ENCODE results near the gene MAP2K6.

The MAP2K6 gene

DNA sequence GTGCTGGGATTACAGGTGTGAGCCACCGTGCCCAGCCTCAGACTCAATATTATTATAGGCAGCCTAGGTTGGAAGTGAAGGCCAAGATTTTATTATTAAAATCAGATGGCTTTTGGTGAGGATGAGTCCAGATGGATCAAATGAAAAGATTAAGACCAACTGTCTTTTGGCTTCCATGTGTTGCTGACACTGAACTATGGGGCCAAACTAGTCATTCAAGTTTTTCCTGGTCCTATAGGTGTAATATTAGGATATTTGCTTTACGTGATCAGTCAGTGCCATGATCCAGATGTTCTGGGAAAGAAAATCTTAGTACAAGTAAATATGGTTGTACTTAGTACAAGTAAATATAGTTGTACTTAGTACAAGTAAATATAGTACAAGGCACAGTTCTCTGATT lies 140.6 kb downstream of the MAP2K6 start:
- no peak overlapping the region for H3K27ac ChIP-seq (ENCODE audit: low read depth, low read length, severe bottlenecking)
- WGBS, 2 experiments (ENCODE audit: insufficient coverage in 2 of 2): no CpG with 5 or more reads among the region's 2 CpGs
- no peak overlapping the region for H3K4me3 ChIP-seq (ENCODE audit: extremely low read depth, insufficient read depth, low read length, poor library complexity, severe bottlenecking)
- no peaks in the 10 kb centered on the region for H3K4me1 ChIP-seq (ENCODE audit: control insufficient read depth, insufficient read depth, low read length, poor library complexity, severe bottlenecking)
- no peaks in the 10 kb centered on the region for H3K36me3 ChIP-seq (ENCODE audit: control insufficient read depth, insufficient read depth, low read length)
- peaks cover 7% of the 10 kb centered on the region for H3K9me3 ChIP-seq (ENCODE audit: control insufficient read depth, low read length)

DNA sequence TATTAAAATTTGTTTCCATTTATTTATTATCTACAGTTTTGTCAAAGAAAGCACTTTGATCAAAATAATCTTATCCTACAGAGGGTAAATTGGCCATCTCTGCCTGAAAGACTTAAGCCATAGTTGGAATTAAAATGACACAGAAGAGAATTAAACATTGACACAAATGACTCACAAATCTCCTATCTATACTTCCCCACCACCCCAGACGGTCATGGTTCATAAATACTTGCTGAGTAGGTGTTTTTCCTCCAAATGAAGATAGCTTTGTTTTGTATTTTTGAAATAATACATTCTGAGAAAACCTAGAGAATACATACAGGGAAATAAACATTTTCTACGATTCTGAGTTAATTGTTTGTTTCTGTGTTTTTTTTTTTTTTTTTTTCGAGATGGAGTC lies 142.8 kb downstream of the MAP2K6 start:
- peaks cover 7% of the 10 kb centered on the region for H3K9me3 ChIP-seq (ENCODE audit: control insufficient read depth, low read length)
- no peaks in the 10 kb centered on the region for H3K36me3 ChIP-seq (ENCODE audit: control insufficient read depth, insufficient read depth, low read length)
- no peaks in the 10 kb centered on the region for H3K4me1 ChIP-seq (ENCODE audit: control insufficient read depth, insufficient read depth, low read length, poor library complexity, severe bottlenecking)
- no CpG with 5 or more reads among the region's 3 CpGs for WGBS, 2 experiments (ENCODE audit: insufficient coverage in 2 of 2)
- no peak overlapping the region for H3K27ac ChIP-seq (ENCODE audit: low read depth, low read length, severe bottlenecking)
- no peak overlapping the region for H3K4me3 ChIP-seq (ENCODE audit: extremely low read depth, insufficient read depth, low read length, poor library complexity, severe bottlenecking)

DNA sequence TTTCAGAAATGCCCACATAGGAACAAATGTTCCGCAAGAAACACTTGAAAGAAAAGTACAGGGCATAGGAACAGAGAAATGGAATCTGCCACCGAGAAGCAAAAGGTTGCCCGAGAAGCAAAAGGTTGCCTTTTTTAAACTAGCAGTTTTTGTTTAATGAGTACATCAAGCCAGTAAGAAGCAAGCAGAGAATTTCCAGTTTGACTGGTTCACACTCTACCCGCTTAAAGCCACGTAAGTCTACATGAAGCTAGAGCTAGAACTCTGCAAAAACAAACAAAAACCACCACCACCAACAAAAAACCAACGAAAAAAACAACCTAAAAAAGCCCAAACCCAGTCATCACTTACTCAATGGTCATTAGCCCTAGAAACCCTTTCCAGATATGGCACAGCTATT lies 144.3 kb downstream of the MAP2K6 start:
- Histone ChIP-seq H3K4me1 (ENCODE audit: control insufficient read depth, insufficient read depth, low read length, poor library complexity, severe bottlenecking) (no peaks in the 10 kb centered on the region), H3K9me3 (ENCODE audit: control insufficient read depth, low read length) (peaks cover 1% of the 10 kb centered on the region), H3K36me3 (ENCODE audit: control insufficient read depth, insufficient read depth, low read length) (no peaks in the 10 kb centered on the region), H3K4me3 (ENCODE audit: extremely low read depth, insufficient read depth, low read length, poor library complexity, severe bottlenecking) (no peak overlapping the region), H3K27ac (ENCODE audit: low read depth, low read length, severe bottlenecking) (no peak overlapping the region)
- WGBS, 2 experiments (ENCODE audit: insufficient coverage in 2 of 2): 96 to 97% methylated on average over 3 to 6 of the region's 6 CpGs

DNA sequence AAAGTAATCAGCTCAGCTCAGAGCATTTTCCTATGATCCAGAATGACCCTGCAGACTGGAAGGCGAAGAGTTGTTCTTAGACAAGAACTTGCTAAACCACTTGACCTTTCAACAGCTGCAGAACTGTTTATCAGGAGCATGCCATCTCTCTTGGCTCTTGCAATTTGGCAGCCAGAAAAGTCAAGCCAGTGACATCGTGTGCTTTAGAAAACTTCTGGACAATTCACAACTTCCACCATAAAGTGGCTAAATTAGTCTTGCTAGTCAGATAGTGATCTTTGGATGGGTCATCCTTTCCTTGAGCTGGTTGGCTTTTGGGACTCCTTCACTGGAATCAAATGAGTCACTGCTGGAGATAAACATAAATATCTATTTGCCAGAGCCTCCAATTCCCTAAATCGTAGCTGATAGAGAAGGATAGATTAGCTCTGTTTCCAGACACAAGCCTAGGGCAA lies 146.5 kb downstream of the MAP2K6 start:
- H3K27ac ChIP-seq (ENCODE audit: low read depth, low read length, severe bottlenecking): peak overlapping the region; percentile 53
- H3K36me3 ChIP-seq (ENCODE audit: control insufficient read depth, insufficient read depth, low read length): no peaks in the 10 kb centered on the region
- H3K4me1 ChIP-seq (ENCODE audit: control insufficient read depth, insufficient read depth, low read length, poor library complexity, severe bottlenecking): no peaks in the 10 kb centered on the region
- no peak overlapping the region for H3K4me3 ChIP-seq (ENCODE audit: extremely low read depth, insufficient read depth, low read length, poor library complexity, severe bottlenecking)
- 73 to 75% methylated on average over 2 to 3 of the region's 3 CpGs for WGBS, 2 experiments (ENCODE audit: insufficient coverage in 2 of 2)
- H3K9me3 ChIP-seq (ENCODE audit: control insufficient read depth, low read length): no peaks in the 10 kb centered on the region

DNA sequence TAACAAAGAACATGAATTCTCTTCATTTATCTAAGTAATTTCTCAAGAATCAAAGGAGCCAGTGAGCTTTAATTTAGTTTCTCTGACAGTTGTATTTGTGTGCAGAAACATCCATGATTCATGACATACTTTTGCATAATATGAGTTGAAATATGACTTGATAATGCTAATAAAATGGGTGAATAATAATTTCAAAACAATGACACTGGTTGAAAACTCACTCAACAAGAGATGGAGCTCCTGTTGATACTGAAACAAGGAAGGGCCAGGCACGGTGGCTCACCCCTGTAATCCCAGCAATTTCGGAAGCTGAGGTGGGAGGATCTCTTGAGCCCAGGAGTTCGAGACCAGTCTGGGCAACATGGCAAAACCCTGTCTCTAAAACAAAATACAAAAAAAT lies 147.0 kb downstream of the MAP2K6 start:
- Histone ChIP-seq H3K27ac (ENCODE audit: low read depth, low read length, severe bottlenecking) (peak overlapping the region; percentile 53), H3K9me3 (ENCODE audit: control insufficient read depth, low read length) (no peaks in the 10 kb centered on the region), H3K4me3 (ENCODE audit: extremely low read depth, insufficient read depth, low read length, poor library complexity, severe bottlenecking) (no peak overlapping the region), H3K4me1 (ENCODE audit: control insufficient read depth, insufficient read depth, low read length, poor library complexity, severe bottlenecking) (no peaks in the 10 kb centered on the region), H3K36me3 (ENCODE audit: control insufficient read depth, insufficient read depth, low read length) (no peaks in the 10 kb centered on the region)
- 65 to 83% methylated on average over 1 to 2 of the region's 3 CpGs for WGBS, 2 experiments (ENCODE audit: insufficient coverage in 2 of 2)

DNA sequence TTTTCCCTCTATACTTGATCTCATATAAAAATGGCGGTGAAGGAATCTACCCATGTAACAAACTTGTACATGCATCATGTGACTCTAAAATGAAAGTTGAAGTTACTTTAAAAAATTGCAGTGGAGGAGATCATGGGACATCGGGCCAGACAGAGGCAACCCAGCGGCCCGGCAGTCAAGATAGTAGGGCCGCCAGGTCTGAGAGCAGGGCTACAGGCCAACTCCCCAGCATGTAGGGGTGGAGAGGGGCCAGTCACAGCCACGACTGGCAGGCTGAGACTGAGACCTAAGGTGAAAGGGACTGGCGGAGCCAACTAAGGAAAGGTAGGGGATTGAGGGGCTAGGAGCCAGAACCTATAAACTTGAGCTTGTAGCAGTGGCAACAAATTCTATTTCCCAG lies 150.9 kb downstream of the MAP2K6 start:
- WGBS, 2 experiments (ENCODE audit: insufficient coverage in 2 of 2): 92% methylated on average over 6 of the region's 7 CpGs
- Histone ChIP-seq H3K36me3 (ENCODE audit: control insufficient read depth, insufficient read depth, low read length) (no peaks in the 10 kb centered on the region), H3K27ac (ENCODE audit: low read depth, low read length, severe bottlenecking) (no peak overlapping the region), H3K4me1 (ENCODE audit: control insufficient read depth, insufficient read depth, low read length, poor library complexity, severe bottlenecking) (peaks cover 4% of the 10 kb centered on the region), H3K9me3 (ENCODE audit: control insufficient read depth, low read length) (no peaks in the 10 kb centered on the region), H3K4me3 (ENCODE audit: extremely low read depth, insufficient read depth, low read length, poor library complexity, severe bottlenecking) (no peak overlapping the region)

DNA sequence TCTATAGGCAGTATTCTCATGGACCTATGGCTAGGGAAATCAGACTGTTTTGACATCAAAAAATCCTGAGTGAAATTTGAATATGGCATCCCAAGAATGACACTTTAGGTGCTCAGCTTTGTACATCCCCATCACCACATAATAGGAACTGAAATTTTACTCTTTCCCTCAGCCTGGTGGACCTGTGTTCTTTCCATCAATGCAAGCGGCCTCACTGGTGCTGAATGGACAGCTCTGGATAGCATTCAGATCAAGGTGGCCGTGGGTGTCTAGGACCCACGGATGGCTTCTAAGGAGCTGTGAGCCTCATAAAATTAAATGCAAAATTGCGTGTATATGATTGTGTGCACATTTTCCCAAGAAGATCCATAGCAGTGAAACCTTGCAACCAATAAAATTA lies 152.6 kb downstream of the MAP2K6 start:
- peaks cover 4% of the 10 kb centered on the region for H3K4me1 ChIP-seq (ENCODE audit: control insufficient read depth, insufficient read depth, low read length, poor library complexity, severe bottlenecking)
- WGBS, 2 experiments (ENCODE audit: insufficient coverage in 2 of 2): 78 to 90% methylated on average over 2 to 3 of the region's 4 CpGs
- no peaks in the 10 kb centered on the region for H3K9me3 ChIP-seq (ENCODE audit: control insufficient read depth, low read length)
- H3K36me3 ChIP-seq (ENCODE audit: control insufficient read depth, insufficient read depth, low read length): no peaks in the 10 kb centered on the region
- H3K27ac ChIP-seq (ENCODE audit: low read depth, low read length, severe bottlenecking): no peak overlapping the region
- no peak overlapping the region for H3K4me3 ChIP-seq (ENCODE audit: extremely low read depth, insufficient read depth, low read length, poor library complexity, severe bottlenecking)

GRCh38 chr17:69572747-69573146 lies 158.2 kb downstream of the MAP2K6 start:
- Histone ChIP-seq H3K27ac (ENCODE audit: low read depth, low read length, severe bottlenecking) (no peak overlapping the region), H3K36me3 (ENCODE audit: control insufficient read depth, insufficient read depth, low read length) (no peaks in the 10 kb centered on the region), H3K4me3 (ENCODE audit: extremely low read depth, insufficient read depth, low read length, poor library complexity, severe bottlenecking) (no peak overlapping the region), H3K9me3 (ENCODE audit: control insufficient read depth, low read length) (no peaks in the 10 kb centered on the region), H3K4me1 (ENCODE audit: control insufficient read depth, insufficient read depth, low read length, poor library complexity, severe bottlenecking) (peaks cover 11% of the 10 kb centered on the region)
- 80 to 100% methylated on average over 1 of the region's 3 CpGs for WGBS, 2 experiments (ENCODE audit: insufficient coverage in 2 of 2)

- no CpG with 5 or more reads among the region's 2 CpGs for WGBS, 2 experiments (ENCODE audit: insufficient coverage in 2 of 2)
- no peaks in the 10 kb centered on the region for H3K9me3 ChIP-seq (ENCODE audit: control insufficient read depth, low read length)
- no peak overlapping the region for H3K4me3 ChIP-seq (ENCODE audit: extremely low read depth, insufficient read depth, low read length, poor library complexity, severe bottlenecking)
- no peak overlapping the region for H3K27ac ChIP-seq (ENCODE audit: low read depth, low read length, severe bottlenecking)
- no peaks in the 10 kb centered on the region for H3K36me3 ChIP-seq (ENCODE audit: control insufficient read depth, insufficient read depth, low read length)
- H3K4me1 ChIP-seq (ENCODE audit: control insufficient read depth, insufficient read depth, low read length, poor library complexity, severe bottlenecking): peaks cover 11% of the 10 kb centered on the region
Observed at GRCh38 chr17:69573396-69573795, 158.9 kb downstream of the MAP2K6 start.

- no peaks in the 10 kb centered on the region for H3K36me3 ChIP-seq (ENCODE audit: control insufficient read depth, insufficient read depth, low read length)
- H3K4me1 ChIP-seq (ENCODE audit: control insufficient read depth, insufficient read depth, low read length, poor library complexity, severe bottlenecking): peaks cover 6% of the 10 kb centered on the region
- H3K9me3 ChIP-seq (ENCODE audit: control insufficient read depth, low read length): no peaks in the 10 kb centered on the region
- 75 to 81% methylated on average over 5 to 7 of the region's 10 CpGs for WGBS, 2 experiments (ENCODE audit: insufficient coverage in 2 of 2)
- no peak overlapping the region for H3K4me3 ChIP-seq (ENCODE audit: extremely low read depth, insufficient read depth, low read length, poor library complexity, severe bottlenecking)
- H3K27ac ChIP-seq (ENCODE audit: low read depth, low read length, severe bottlenecking): no peak overlapping the region
Observed at GRCh38 chr17:69574257-69575197, 160.0 kb downstream of the MAP2K6 start.

GRCh38 chr17:69575346-69575761 lies 160.9 kb downstream of the MAP2K6 start:
- Histone ChIP-seq H3K27ac (ENCODE audit: low read depth, low read length, severe bottlenecking) (no peak overlapping the region), H3K36me3 (ENCODE audit: control insufficient read depth, insufficient read depth, low read length) (no peaks in the 10 kb centered on the region), H3K4me1 (ENCODE audit: control insufficient read depth, insufficient read depth, low read length, poor library complexity, severe bottlenecking) (peaks cover 6% of the 10 kb centered on the region), H3K9me3 (ENCODE audit: control insufficient read depth, low read length) (no peaks in the 10 kb centered on the region), H3K4me3 (ENCODE audit: extremely low read depth, insufficient read depth, low read length, poor library complexity, severe bottlenecking) (no peak overlapping the region)
- WGBS, 2 experiments (ENCODE audit: insufficient coverage in 2 of 2): 67 to 100% methylated on average over 1 of the region's 2 CpGs
